H1 (cell line): ENCODE data around the gene PRRC2A. TPM values are rescaled to one million over a fixed set of nuclear protein-coding genes. Genes with fewer than 3 reads are reported as not detected.

ENCODE experiments used
- KDM1A ChIP-seq: fragments of 200-600, 300-600 bp; sonication (generic); IDR thresholded peaks from 2 replicates; pipeline ENCODE4 v1.7.1; 2016; ENCODE audit warnings: mild to moderate bottlenecking, low read length, borderline replicate concordance
- KDM5A ChIP-seq: fragments of 200-600 bp; IDR thresholded peaks from 2 replicates; pipeline ENCODE4 v1.7.1; 2012; ENCODE audit warnings: mild to moderate bottlenecking, low read length, inconsistent platforms, mixed read lengths
- polyA plus RNA-seq, 7 experiments: library from polyadenylated mRNA; depleted of rRNA in 3 of 7; stranded (reverse) in 5 of 7; unstranded in 2 of 7; fragments of >200 nt in 5 of 7; fragments of 200-250 nt in 2 of 7; gene quantifications; 1 replicate in 5 of 7; 2 replicates in 1 of 7; 4 replicates in 1 of 7; pipeline versions ENCODE4 v1.2.1 to v1.2.3, GENCODE V29; 2011 to 2013; ENCODE audit warnings: missing spikeins in 2 of 7, mixed read lengths in 2 of 7
- total RNA-seq: library from RNA; stranded (reverse); fragmentation: NEBNext Ultra II Directional; extraction: Animal tissue kit (Norgen Biotek cat#: 25700); gene quantifications from 2 replicates; pipeline ENCODE4 v1.2.1, GENCODE V29; 2021
- TF ChIP-seq, protein P1 (sequence below), 3 experiments: IDR thresholded peaks; 1 replicate in 2 of 3; 2 replicates in 1 of 3; pipeline versions ENCODE4 v1.5.1 to v1.6.1; 2011; ENCODE audit warnings: low read length in 3 of 3, mild to moderate bottlenecking in 3 of 3, inconsistent platforms in 2 of 3, low read depth in 1 of 3, moderate library complexity in 1 of 3; ENCODE audit not compliant: insufficient read depth in 1 of 3; ENCODE audit errors: control extremely low read depth in 1 of 3

Gene PRRC2A
- total and polyA plus RNA-seq, 2 of the 8 experiments (the other 6 are each of a cell fraction or from before 2014, with no cell fraction given), result 118 to 300 TPM

DNA sequence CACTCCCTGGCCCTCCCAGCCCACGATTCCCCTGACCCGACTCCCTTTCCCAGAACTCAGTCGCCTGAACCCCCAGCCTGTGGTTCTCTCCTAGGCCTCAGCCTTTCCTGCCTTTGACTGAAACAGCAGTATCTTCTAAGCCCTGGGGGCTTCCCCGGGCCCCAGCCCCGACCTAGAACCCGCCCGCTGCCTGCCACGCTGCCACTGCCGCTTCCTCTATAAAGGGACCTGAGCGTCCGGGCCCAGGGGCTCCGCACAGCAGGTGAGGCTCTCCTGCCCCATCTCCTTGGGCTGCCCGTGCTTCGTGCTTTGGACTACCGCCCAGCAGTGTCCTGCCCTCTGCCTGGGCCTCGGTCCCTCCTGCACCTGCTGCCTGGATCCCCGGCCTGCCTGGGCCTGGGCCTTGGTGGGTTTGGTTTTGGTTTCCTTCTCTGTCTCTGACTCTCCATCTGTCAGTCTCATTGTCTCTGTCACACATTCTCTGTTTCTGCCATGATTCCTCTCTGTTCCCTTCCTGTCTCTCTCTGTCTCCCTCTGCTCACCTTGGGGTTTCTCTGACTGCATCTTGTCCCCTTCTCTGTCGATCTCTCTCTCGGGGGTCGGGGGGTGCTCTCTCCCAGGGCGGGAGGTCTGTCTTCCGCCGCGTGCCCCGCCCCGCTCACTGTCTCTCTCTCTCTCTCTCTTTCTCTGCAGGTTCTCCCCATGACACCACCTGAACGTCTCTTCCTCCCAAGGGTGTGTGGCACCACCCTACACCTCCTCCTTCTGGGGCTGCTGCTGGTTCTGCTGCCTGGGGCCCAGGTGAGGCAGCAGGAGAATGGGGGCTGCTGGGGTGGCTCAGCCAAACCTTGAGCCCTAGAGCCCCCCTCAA, 48.2 kb upstream of the PRRC2A start, which contains the start of gene LTA (continued):
- TF ChIP-seq, protein P1, sequence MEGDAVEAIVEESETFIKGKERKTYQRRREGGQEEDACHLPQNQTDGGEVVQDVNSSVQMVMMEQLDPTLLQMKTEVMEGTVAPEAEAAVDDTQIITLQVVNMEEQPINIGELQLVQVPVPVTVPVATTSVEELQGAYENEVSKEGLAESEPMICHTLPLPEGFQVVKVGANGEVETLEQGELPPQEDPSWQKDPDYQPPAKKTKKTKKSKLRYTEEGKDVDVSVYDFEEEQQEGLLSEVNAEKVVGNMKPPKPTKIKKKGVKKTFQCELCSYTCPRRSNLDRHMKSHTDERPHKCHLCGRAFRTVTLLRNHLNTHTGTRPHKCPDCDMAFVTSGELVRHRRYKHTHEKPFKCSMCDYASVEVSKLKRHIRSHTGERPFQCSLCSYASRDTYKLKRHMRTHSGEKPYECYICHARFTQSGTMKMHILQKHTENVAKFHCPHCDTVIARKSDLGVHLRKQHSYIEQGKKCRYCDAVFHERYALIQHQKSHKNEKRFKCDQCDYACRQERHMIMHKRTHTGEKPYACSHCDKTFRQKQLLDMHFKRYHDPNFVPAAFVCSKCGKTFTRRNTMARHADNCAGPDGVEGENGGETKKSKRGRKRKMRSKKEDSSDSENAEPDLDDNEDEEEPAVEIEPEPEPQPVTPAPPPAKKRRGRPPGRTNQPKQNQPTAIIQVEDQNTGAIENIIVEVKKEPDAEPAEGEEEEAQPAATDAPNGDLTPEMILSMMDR (IDR thresholded peaks at IDR 0.05; ENCODE audit: control extremely low read depth in 1 of 3, insufficient read depth in 1 of 3, low read depth in 1 of 3, low read length in 3 of 3), result no peak
- no peak for TF ChIP-seq KDM5A
- no peak for TF ChIP-seq KDM1A
- TF ChIP-seq, all 59 proteins: peak for 0
